GM12864 (cell line): ENCODE measurements around the gene SOX30.
"Not testable (repeated sequence)": the region's sequence is repeated elsewhere in the genome, so short reads cannot be mapped to it uniquely, and the experiment has no call there.

Experiments used
- DNase-seq: peaks from one replicate; pipeline ENCODE4 v3.0.0-alpha.2; 2011; ENCODE audit warnings: low read depth
- H3K4me3 ChIP-seq: 2 replicates; pipeline ENCODE4 v1.5.1; 2011; ENCODE audit warnings: mild to moderate bottlenecking, low read depth, low read length, control low read depth
- TF ChIP-seq, protein P1 (sequence below): IDR thresholded peaks from 2 replicates; pipeline ENCODE4 v1.5.1; 2011; ENCODE audit warnings: low read depth, mild to moderate bottlenecking, moderate library complexity, low read length, control low read depth, inconsistent platforms; ENCODE audit errors: missing control alignments

The SOX30 gene

DNA sequence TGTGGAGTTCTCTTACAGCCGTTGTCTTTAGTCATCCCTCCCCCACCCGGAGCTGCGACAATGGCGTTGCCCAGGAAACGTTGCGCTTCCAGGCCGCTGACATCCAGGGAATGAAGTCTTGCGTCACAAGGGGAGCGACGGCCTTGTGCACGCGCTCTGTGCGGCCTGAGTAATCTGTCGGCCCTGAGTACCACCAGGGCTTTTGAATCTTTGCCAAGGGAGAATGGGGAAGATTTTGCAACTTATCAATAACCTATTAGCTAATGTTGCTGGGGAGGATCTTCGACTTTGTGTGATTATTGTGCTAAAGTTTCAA, at the start of gene SOX30:
TSS of gene SOX30 (minus strand) at position 62 of the 316 bp plus-strand sequence. CDS start 360 bp downstream, outside the sequence.
- TF ChIP-seq, protein P1, sequence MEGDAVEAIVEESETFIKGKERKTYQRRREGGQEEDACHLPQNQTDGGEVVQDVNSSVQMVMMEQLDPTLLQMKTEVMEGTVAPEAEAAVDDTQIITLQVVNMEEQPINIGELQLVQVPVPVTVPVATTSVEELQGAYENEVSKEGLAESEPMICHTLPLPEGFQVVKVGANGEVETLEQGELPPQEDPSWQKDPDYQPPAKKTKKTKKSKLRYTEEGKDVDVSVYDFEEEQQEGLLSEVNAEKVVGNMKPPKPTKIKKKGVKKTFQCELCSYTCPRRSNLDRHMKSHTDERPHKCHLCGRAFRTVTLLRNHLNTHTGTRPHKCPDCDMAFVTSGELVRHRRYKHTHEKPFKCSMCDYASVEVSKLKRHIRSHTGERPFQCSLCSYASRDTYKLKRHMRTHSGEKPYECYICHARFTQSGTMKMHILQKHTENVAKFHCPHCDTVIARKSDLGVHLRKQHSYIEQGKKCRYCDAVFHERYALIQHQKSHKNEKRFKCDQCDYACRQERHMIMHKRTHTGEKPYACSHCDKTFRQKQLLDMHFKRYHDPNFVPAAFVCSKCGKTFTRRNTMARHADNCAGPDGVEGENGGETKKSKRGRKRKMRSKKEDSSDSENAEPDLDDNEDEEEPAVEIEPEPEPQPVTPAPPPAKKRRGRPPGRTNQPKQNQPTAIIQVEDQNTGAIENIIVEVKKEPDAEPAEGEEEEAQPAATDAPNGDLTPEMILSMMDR: no peak
- peak within 1 kb of the TSS; percentile 34 for H3K4me3 ChIP-seq
- DNase-seq: no peak

DNA sequence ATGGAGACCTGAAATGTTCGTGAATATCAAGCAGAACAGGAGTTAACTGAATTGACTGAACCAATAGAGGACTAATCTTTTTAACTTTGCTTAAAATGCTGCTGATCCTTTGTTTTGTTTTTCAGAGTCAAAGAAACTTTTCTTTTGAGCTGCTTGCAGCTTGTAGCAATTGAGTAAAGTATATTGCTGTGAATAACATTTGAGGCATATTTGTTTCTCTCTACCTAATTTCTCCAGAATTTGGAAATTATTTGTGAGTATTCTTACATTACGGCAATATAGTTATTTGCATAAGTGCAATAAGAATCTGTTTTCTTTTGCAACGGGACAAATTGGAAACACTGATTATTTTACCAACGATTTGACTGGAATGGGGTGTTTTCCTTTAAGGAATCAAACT, 46.4 kb upstream of the SOX30 start:
- DNase-seq, H3K4me3 ChIP-seq: not testable (repeated sequence)

DNA sequence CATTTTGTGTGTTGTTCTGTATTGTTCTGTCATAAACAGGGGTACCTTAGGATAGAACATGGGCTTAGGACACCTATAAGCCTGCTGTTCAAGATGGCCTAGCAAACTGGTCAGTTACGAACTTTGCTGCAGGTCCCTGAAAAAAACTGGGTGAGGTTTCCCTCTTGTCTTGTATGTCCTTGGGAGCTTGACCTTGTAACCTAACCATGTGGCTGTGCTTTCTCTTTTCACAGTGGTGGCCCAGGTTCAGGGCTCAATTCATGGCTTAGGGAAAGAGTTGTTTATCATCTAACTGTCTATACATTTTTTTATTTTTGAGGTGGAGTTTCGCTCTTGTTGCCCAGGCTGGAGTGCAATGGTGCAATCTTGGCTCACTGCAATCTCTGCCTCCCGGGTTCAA, 43.9 kb upstream of the SOX30 start:
- H3K4me3 ChIP-seq, DNase-seq: not testable (repeated sequence)

DNA sequence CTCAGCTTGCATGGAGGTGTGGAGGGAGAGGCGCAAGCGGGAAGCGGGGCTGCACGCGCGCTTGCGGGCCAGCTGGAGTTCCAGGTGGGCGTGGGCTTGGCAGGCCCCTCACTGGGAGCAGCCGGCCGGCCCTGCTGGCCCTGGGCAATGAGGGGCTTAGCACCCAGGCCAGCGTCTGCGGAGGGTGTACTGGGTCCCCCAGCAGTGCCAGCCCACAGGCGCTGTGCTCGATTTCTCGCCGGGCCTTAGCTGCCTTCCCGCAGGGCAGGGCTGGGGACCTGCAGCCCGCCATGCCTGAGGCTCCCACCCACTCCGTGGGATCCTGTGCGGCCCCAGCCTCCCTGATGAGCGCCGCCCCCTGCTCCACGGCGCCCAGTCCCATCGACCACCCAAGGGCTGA, 41.6 kb upstream of the SOX30 start:
- not testable (repeated sequence) for H3K4me3 ChIP-seq, DNase-seq

DNA sequence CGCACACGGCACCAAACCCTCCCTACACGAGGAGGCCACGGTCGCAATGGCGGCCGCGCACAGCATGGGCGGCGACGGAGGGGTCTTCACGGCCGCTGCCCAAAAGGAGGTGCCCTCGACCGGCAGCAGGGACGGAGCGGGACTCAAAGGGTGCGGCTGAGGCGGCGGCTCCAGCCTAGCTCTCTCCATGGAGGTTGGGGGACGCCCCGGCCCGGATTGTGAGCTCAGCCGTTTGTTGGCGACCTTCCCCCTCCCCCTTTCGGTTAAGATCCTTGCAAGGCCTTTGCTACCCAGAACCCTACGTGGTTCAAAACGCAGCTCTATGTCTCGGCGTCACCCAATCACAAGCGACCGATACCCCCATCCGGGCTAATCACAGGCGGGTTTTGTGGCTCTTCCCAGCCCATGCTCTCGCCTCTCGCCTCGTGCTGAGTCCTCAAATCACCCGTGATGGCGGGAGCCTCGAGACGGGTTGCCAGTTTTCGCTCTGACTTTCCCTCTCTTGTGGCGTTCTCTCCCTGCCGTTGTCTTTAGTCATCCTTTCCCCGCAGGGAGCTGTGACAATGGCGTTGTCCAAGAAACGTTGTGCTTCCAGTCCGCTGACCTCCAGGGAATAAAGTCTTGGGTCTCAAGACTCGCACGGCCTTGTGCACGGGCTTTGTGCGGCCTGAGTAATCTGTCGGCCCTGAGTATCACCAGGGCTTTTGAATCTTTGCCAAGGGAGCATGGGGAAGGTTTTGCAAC, 38.6 kb upstream of the SOX30 start:
- TF ChIP-seq, protein P1: no peak
- no peak for DNase-seq
- no peak overlapping the region; the same call in 1 of the 2 replicates for H3K4me3 ChIP-seq

DNA sequence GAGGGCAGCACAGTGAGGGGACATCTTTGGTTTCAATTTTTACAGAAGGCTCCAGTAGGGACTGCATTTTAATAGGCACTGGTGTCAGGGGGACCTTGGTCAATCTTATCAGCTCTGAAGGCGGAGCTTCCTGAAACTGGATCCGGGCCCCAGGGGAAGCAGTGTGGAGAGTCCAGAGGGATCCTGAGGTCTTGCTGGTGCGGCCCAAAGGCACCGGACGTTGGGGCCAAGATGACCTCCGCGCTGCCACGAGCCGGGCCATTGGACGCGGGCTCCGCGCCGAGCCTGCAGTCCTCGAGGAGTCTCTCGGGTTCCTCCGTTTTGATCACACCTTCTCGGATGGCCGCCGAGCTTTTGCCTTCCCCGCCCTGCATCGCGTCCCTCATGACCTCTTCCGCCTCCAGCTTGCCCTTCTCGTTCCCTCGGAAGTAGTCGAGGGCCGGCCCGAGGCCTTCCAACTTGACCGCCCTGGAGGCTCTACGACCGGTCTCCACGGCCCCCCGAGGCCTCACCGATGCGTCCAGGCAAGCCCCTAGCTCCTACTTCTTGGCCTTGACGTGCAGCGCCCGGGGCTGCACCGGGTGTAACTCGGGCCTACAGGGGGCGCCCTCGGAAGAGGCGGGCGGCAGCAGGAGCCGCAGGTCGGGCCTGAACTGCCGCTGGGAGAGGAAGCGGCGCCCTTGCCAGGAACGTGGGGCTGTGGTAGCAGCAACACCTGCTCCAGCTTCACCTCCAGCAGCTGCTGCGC, 37.9 kb upstream of the SOX30 start:
- no peak overlapping the region for H3K4me3 ChIP-seq
- TF ChIP-seq, protein P1: peak; percentile 66
- DNase-seq: peak; percentile 19

DNA sequence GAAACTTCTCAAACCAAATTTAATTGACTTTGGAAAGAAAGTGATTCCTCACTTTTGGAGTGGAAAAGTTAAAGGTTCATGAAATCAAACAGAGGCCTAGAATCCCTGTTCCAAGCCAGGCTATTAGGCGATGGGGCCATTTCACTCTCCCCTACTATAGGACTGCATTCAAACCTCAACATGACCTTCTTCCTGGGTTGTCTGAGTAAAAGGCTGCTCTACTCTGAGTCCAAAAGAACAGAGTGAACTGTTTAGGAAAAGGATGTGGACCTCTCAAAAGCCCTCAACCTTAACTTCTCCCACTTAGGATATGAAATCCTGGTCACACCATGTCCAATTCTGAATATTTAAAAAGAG, 34.9 kb upstream of the SOX30 start:
- TF ChIP-seq, protein P1: no peak
- no peak for DNase-seq
- no peak overlapping the region for H3K4me3 ChIP-seq

DNA sequence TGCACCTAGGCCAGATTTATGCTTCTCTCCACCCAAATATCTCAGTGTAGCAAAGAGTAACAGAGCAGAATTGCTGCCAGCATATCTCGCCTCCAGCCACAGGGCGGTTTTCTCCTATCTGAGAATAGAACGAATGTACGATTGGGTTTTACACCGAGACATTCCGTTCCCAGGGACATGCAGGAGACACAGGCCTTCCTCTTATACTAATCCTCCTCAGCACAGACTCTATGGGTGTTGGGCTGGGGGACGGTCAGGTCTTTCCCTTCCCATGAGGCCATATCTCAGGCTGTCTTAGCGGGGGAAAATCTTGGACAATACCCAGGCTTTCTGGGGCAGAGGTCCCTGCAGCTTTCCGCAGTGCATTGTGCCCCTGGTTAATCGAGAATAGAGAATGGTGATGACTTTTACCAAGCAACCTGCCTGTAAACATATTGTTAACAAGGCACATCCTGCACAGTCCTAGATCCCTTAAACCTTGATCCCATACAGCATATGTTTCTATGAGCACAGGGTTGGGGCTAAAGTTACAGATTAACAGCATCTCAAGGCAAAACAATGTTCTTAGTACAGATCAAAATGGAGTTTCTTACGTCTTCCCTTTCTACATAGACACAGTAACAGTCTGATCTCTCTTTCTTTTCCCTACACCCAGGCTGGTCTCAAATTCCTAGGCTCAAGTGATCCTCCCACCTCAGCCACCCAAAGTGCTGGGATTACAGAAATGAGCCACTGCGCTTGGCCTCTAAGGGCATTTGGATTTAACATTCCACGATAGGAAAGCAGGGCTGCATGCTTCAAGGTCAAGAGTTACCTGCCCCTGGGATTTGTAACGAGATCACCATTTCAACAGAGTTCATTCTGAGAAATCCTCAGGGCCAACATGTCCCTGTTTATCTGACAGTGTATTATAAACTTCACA, 34.3 kb upstream of the SOX30 start:
- H3K4me3 ChIP-seq, DNase-seq: not testable (repeated sequence)
